ENCODE measurements around the gene CFAP100. TPM values are rescaled to one million over a fixed set of nuclear protein-coding genes. Genes with fewer than 3 reads are reported as not detected.

The CFAP100 gene
- total and polyA plus RNA-seq, 9 of the 15 experiments (the other 6 are each of a cell fraction or from before 2014, with no cell fraction given): not detected

DNA sequence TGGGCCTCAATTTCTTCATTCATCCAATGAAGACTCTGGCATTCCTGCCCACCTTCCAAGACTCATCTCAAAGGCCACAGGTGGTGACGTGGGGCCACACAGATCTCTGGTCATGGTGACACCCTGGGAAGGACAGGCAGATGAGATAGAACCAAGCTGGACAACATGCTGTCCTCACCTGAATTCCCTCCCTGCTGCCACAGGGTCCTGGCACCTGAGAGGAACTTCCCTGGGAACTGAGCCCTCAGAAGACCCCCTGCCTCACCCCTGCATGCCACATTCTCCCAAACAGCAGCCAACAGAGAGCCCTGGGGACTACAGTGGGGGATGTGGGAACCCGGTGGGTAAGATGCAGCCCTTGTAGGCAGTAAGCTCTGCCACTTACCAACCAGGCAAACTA, 48.2 kb upstream of the CFAP100 start (continued):
- TF ChIP-seq AFF4 (CRISPR knock-in tag; IDR thresholded peaks at IDR 0.05): no peak
- TF ChIP-seq ZNF280B (CRISPR knock-in tag; IDR thresholded peaks at IDR 0.05): no peak
- TF ChIP-seq, protein P1, sequence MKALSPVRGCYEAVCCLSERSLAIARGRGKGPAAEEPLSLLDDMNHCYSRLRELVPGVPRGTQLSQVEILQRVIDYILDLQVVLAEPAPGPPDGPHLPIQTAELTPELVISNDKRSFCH (CRISPR knock-in tag; IDR thresholded peaks at IDR 0.05): no peak
- TF ChIP-seq, protein P1 (tag; IDR thresholded peaks at IDR 0.05): no peak
- TF ChIP-seq, protein P2, sequence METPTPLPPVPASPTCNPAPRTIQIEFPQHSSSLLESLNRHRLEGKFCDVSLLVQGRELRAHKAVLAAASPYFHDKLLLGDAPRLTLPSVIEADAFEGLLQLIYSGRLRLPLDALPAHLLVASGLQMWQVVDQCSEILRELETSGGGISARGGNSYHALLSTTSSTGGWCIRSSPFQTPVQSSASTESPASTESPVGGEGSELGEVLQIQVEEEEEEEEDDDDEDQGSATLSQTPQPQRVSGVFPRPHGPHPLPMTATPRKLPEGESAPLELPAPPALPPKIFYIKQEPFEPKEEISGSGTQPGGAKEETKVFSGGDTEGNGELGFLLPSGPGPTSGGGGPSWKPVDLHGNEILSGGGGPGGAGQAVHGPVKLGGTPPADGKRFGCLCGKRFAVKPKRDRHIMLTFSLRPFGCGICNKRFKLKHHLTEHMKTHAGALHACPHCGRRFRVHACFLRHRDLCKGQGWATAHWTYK (CRISPR knock-in tag; IDR thresholded peaks at IDR 0.05): no peak

Measured in K562 (cell line).